Activated naive CD4-positive, alpha-beta T cell treated with anti-CD3 and anti-CD28 coated beads, Interleukin-2, amount 10 ng/mL, durations not matched to agents 7 days and 5 days (primary cell): ENCODE measurements around the gene TRIO.

Experiments used
- CTCF ChIA-PET: fragments of 350-600 bp; sonication (Branson Sonifier 250); formaldehyde crosslinking; loops from one replicate; lab custom pipeline; 2021; ENCODE audit warnings: antibody characterized with exemption; lab: Charles Lee
- DNase-seq: peaks from one replicate; pipeline ENCODE4 v3.0.0-alpha.2; 2020
- H3K27ac Mint-ChIP-seq: one replicate; pipeline ENCODE4 v1.8.0; 2021; ENCODE audit warnings: mild to moderate bottlenecking, moderate library complexity, mixed read lengths
- H3K27me3 Mint-ChIP-seq: one replicate; pipeline ENCODE4 v1.8.0; 2021; ENCODE audit warnings: mild to moderate bottlenecking, mixed read lengths
- H3K36me3 Mint-ChIP-seq: one replicate; pipeline ENCODE4 v1.8.0; 2021; ENCODE audit warnings: mixed read lengths
- H3K4me1 Mint-ChIP-seq: one replicate; pipeline ENCODE4 v1.8.0; 2021; ENCODE audit warnings: mixed read lengths
- H3K4me3 Mint-ChIP-seq: one replicate; pipeline ENCODE4 v1.8.0; 2021; ENCODE audit warnings: mild to moderate bottlenecking, moderate library complexity, mixed read lengths
- H3K9me3 Mint-ChIP-seq: one replicate; pipeline ENCODE4 v1.8.0; 2021; ENCODE audit warnings: mixed read lengths

Gene TRIO

GRCh38 chr5:14482085-14482484 lies 338.9 kb downstream of the TRIO start:
- peaks cover 8% of the 10 kb centered on the region for H3K4me1 Mint-ChIP-seq
- H3K4me3 Mint-ChIP-seq: no peak overlapping the region
- H3K9me3 Mint-ChIP-seq: no peaks in the 10 kb centered on the region
- no peaks in the 10 kb centered on the region for H3K27me3 Mint-ChIP-seq
- DNase-seq: no peak
- CTCF ChIA-PET: interaction anchor here (1.1 kb wide), 1 partner anchor 12 kb away, joined by 3 read pairs; no protein-coding TSS in a partner anchor
- no peaks in the 10 kb centered on the region for H3K36me3 Mint-ChIP-seq
- H3K27ac Mint-ChIP-seq: no peak overlapping the region

GRCh38 chr5:14483504-14484157 lies 340.5 kb downstream of the TRIO start:
- Mint-ChIP-seq H3K4me3 (no peak overlapping the region), H3K4me1 (peaks cover 8% of the 10 kb centered on the region), H3K9me3 (peaks cover 4% of the 10 kb centered on the region), H3K27me3 (no peaks in the 10 kb centered on the region), H3K27ac (no peak overlapping the region), H3K36me3 (no peaks in the 10 kb centered on the region)
- DNase-seq: no peak
- CTCF ChIA-PET: no interaction called here

GRCh38 chr5:14486486-14486885 lies 343.3 kb downstream of the TRIO start:
- DNase-seq: no peak

GRCh38 chr5:14486996-14487896 lies 344.1 kb downstream of the TRIO start:
- Mint-ChIP-seq H3K4me3 (no peak overlapping the region), H3K9me3 (peaks cover 4% of the 10 kb centered on the region), H3K4me1 (peaks cover 5% of the 10 kb centered on the region), H3K36me3 (no peaks in the 10 kb centered on the region), H3K27ac (no peak overlapping the region), H3K27me3 (no peaks in the 10 kb centered on the region)
- no peak for DNase-seq
- CTCF ChIA-PET: interaction anchor here (1.9 kb wide), 1 partner anchor 162 kb away, joined by 7 read pairs; no protein-coding TSS in a partner anchor

More at GRCh38 chr5:14486486-14486885, 343.3 kb downstream of the TRIO start:
- Mint-ChIP-seq H3K36me3 (no peaks in the 10 kb centered on the region), H3K27me3 (no peaks in the 10 kb centered on the region), H3K9me3 (peaks cover 4% of the 10 kb centered on the region), H3K4me3 (no peak overlapping the region), H3K4me1 (peaks cover 5% of the 10 kb centered on the region), H3K27ac (no peak overlapping the region)
- CTCF ChIA-PET: interaction anchor here (0.8 to 1.9 kb wide), 2 partner anchors 28 to 162 kb away, joined by 3 to 7 read pairs; no protein-coding TSS in a partner anchor

GRCh38 chr5:14487897-14488570 lies 344.9 kb downstream of the TRIO start:
- peaks cover 4% of the 10 kb centered on the region for H3K9me3 Mint-ChIP-seq
- H3K4me3 Mint-ChIP-seq: no peak overlapping the region
- no peak for DNase-seq
- no peaks in the 10 kb centered on the region for H3K27me3 Mint-ChIP-seq
- H3K4me1 Mint-ChIP-seq: peaks cover 5% of the 10 kb centered on the region
- H3K36me3 Mint-ChIP-seq: no peaks in the 10 kb centered on the region
- CTCF ChIA-PET: no interaction called here
- no peak overlapping the region for H3K27ac Mint-ChIP-seq

- Mint-ChIP-seq H3K27ac (no peak overlapping the region), H3K4me1 (peaks cover 5% of the 10 kb centered on the region), H3K27me3 (no peaks in the 10 kb centered on the region), H3K4me3 (no peak overlapping the region), H3K9me3 (peaks cover 4% of the 10 kb centered on the region), H3K36me3 (no peaks in the 10 kb centered on the region)
- CTCF ChIA-PET: no interaction called here
- no peak for DNase-seq
These were observed 345.6 kb downstream of the TRIO start for GRCh38 chr5:14488709-14489108.

- Mint-ChIP-seq H3K4me3 (no peak overlapping the region), H3K27me3 (no peaks in the 10 kb centered on the region), H3K9me3 (peaks cover 4% of the 10 kb centered on the region), H3K36me3 (no peaks in the 10 kb centered on the region), H3K27ac (no peak overlapping the region), H3K4me1 (peaks cover 3% of the 10 kb centered on the region)
- CTCF ChIA-PET: no interaction called here
- DNase-seq: no peak
These were observed 346.5 kb downstream of the TRIO start for GRCh38 chr5:14489643-14490042.

- Mint-ChIP-seq H3K4me3 (no peak overlapping the region), H3K4me1 (no peaks in the 10 kb centered on the region), H3K27me3 (no peaks in the 10 kb centered on the region), H3K9me3 (peaks cover 4% of the 10 kb centered on the region), H3K36me3 (no peaks in the 10 kb centered on the region), H3K27ac (no peak overlapping the region)
- CTCF ChIA-PET: no interaction called here
- DNase-seq: no peak
These were observed 347.2 kb downstream of the TRIO start for GRCh38 chr5:14490309-14490711.

- Mint-ChIP-seq H3K9me3 (peaks cover 4% of the 10 kb centered on the region), H3K4me3 (no peak overlapping the region)
- no peak for DNase-seq
These were observed 348.1 kb downstream of the TRIO start for GRCh38 chr5:14491015-14491915.

GRCh38 chr5:14492331-14492964 lies 349.3 kb downstream of the TRIO start:
- peaks cover 8% of the 10 kb centered on the region for H3K4me1 Mint-ChIP-seq
- no peak for DNase-seq
- no peak overlapping the region for H3K27ac Mint-ChIP-seq
- no peaks in the 10 kb centered on the region for H3K27me3 Mint-ChIP-seq
- no peak overlapping the region for H3K4me3 Mint-ChIP-seq
- peaks cover 4% of the 10 kb centered on the region for H3K9me3 Mint-ChIP-seq
- CTCF ChIA-PET: no interaction called here
- H3K36me3 Mint-ChIP-seq: no peaks in the 10 kb centered on the region

More at GRCh38 chr5:14491015-14491915, 348.1 kb downstream of the TRIO start:
- CTCF ChIA-PET: interaction anchor here (0.5 kb wide), 1 partner anchor 110 kb away, joined by 3 read pairs; no protein-coding TSS in a partner anchor
- Mint-ChIP-seq H3K36me3 (no peaks in the 10 kb centered on the region), H3K4me1 (peaks cover 5% of the 10 kb centered on the region), H3K27me3 (no peaks in the 10 kb centered on the region), H3K27ac (no peak overlapping the region)

- no peaks in the 10 kb centered on the region for H3K27me3 Mint-ChIP-seq
- no peak overlapping the region for H3K4me3 Mint-ChIP-seq
- no peaks in the 10 kb centered on the region for H3K36me3 Mint-ChIP-seq
- no peaks in the 10 kb centered on the region for H3K9me3 Mint-ChIP-seq
- H3K27ac Mint-ChIP-seq: no peak overlapping the region
- CTCF ChIA-PET: interaction anchor here (1.0 kb wide), 1 partner anchor 10 kb away, joined by 3 read pairs; no protein-coding TSS in a partner anchor
- no peak for DNase-seq
- H3K4me1 Mint-ChIP-seq: peaks cover 8% of the 10 kb centered on the region
These were observed 352.2 kb downstream of the TRIO start for GRCh38 chr5:14495301-14495700.

- Mint-ChIP-seq H3K27ac (no peak overlapping the region), H3K27me3 (no peaks in the 10 kb centered on the region), H3K4me1 (peaks cover 8% of the 10 kb centered on the region), H3K9me3 (no peaks in the 10 kb centered on the region), H3K4me3 (no peak overlapping the region), H3K36me3 (no peaks in the 10 kb centered on the region)
- no peak for DNase-seq
- CTCF ChIA-PET: no interaction called here
These were observed 354.2 kb downstream of the TRIO start for GRCh38 chr5:14497311-14497710.
